ENCODE results near the gene PTH1R. TPM values are rescaled to one million over a fixed set of nuclear protein-coding genes. Genes with fewer than 3 reads are reported as not detected.

PTH1R gene
- total RNA-seq, 1 donor from 2014 or later, result not detected

DNA sequence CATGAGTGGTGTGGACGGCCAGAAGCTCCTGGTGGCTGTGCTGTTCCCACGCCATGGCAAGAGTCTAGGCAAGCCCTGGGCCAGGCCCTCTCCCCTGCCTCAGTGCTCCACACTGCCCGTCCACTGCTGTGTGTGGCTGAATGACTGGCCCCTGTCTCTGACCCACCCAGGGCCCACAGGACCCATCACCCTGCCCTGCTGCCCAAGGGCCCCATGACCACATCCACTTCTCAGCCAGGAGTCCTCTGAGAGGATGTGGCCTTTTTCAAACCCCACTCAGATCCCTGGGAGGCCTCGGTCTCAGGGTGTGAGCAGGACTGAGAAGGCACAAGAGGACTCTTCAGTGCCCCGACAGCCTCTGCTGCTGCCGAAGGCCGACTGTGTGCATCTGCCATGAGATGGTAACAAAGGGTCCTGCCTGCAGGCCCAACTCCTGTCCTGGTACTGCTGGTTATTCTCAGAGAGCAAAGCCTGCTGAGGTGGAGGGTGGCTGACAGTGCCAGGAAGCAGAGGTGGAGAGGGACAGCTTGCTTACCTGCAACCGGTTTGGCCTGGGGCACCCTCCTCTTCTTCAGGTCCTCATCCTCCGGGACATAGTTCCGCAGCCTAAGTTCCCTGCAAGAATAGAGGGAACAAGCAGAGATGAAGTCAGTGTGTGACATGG lies 47.5 kb downstream of the PTH1R start:
- H3K27ac ChIP-seq, result no peak overlapping the region
- H3K36me3 ChIP-seq, result peaks cover 2% of the 10 kb centered on the region
- no peaks in the 10 kb centered on the region for H3K9me3 ChIP-seq (ENCODE audit: low read depth)
- TF ChIP-seq, protein P1, sequence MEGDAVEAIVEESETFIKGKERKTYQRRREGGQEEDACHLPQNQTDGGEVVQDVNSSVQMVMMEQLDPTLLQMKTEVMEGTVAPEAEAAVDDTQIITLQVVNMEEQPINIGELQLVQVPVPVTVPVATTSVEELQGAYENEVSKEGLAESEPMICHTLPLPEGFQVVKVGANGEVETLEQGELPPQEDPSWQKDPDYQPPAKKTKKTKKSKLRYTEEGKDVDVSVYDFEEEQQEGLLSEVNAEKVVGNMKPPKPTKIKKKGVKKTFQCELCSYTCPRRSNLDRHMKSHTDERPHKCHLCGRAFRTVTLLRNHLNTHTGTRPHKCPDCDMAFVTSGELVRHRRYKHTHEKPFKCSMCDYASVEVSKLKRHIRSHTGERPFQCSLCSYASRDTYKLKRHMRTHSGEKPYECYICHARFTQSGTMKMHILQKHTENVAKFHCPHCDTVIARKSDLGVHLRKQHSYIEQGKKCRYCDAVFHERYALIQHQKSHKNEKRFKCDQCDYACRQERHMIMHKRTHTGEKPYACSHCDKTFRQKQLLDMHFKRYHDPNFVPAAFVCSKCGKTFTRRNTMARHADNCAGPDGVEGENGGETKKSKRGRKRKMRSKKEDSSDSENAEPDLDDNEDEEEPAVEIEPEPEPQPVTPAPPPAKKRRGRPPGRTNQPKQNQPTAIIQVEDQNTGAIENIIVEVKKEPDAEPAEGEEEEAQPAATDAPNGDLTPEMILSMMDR (IDR thresholded peaks at IDR 0.05), result no peak
- no peak for TF ChIP-seq EZH2 (IDR thresholded peaks at IDR 0.05)
- TF ChIP-seq EZH2phosphoT487 (IDR thresholded peaks at IDR 0.05), result no peak
- no peaks in the 10 kb centered on the region for H3K27me3 ChIP-seq
- no peak overlapping the region for H3K4me3 ChIP-seq
- H3K4me3 Mint-ChIP-seq, result no peak overlapping the region
- no peaks in the 10 kb centered on the region for H3K9me3 Mint-ChIP-seq
- H3K4me2 ChIP-seq, result no peak overlapping the region
- H3K27me3 Mint-ChIP-seq (ENCODE audit: insufficient read depth, low read depth), result peaks cover 4% of the 10 kb centered on the region
- no peaks in the 10 kb centered on the region for H3K4me1 Mint-ChIP-seq
- no peaks in the 10 kb centered on the region for H3F3A ChIP-seq (ENCODE audit: low read depth)
- peaks cover 21% of the 10 kb centered on the region for H3K79me2 ChIP-seq (ENCODE audit: low read depth)
- no peak for DNase-seq (ENCODE audit: low spot score)
- no peak overlapping the region for H3K9ac ChIP-seq
- peaks cover 33% of the 10 kb centered on the region for H3K36me3 Mint-ChIP-seq
- H3K4me1 ChIP-seq, result no peaks in the 10 kb centered on the region
- H3K27ac Mint-ChIP-seq, result no peak overlapping the region
- peaks cover 26% of the 10 kb centered on the region for H4K20me1 ChIP-seq (ENCODE audit: low read depth)
- no peak overlapping the region for H2AFZ ChIP-seq (replicated peaks)

DNA sequence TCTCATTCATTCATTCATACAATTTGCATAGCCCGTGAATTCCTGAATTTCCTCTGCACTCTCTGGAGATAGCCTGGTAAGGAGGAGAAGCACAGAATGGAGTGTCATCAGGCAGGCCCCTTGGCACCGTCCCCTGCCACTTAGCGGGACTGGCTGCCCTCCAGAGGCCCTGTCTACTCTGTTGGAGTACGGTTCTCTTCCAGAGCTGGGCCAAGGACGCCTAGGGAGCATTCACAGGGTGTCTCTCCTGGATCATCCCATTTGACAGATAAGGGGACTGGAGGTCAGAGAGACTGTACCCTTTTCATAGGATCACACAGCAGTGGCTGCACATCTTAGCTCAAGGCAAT lies 48.0 kb downstream of the PTH1R start:
- DNase-seq (ENCODE audit: low spot score), result no peak
- TF ChIP-seq EZH2phosphoT487 (IDR thresholded peaks at IDR 0.05) (no peak), EZH2 (IDR thresholded peaks at IDR 0.05) (no peak)
- TF ChIP-seq, protein P1 (IDR thresholded peaks at IDR 0.05), result no peak
- H3K27me3 Mint-ChIP-seq (ENCODE audit: insufficient read depth, low read depth), result peaks cover 4% of the 10 kb centered on the region
- H3K9me3 ChIP-seq (ENCODE audit: low read depth), result no peaks in the 10 kb centered on the region
- peaks cover 1% of the 10 kb centered on the region for H3K4me1 Mint-ChIP-seq
- H3K4me1 ChIP-seq, result no peaks in the 10 kb centered on the region
- H3K27ac ChIP-seq, result no peak overlapping the region
- no peaks in the 10 kb centered on the region for H3K36me3 ChIP-seq
- H3F3A ChIP-seq (ENCODE audit: low read depth), result no peaks in the 10 kb centered on the region
- peaks cover 32% of the 10 kb centered on the region for H4K20me1 ChIP-seq (ENCODE audit: low read depth)
- no peaks in the 10 kb centered on the region for H3K9me3 Mint-ChIP-seq
- H3K4me3 ChIP-seq, result no peak overlapping the region
- H2AFZ ChIP-seq (replicated peaks), result no peak overlapping the region
- H3K4me3 Mint-ChIP-seq, result no peak overlapping the region
- no peak overlapping the region for H3K27ac Mint-ChIP-seq
- no peak overlapping the region for H3K4me2 ChIP-seq
- H3K36me3 Mint-ChIP-seq, result peaks cover 32% of the 10 kb centered on the region
- H3K79me2 ChIP-seq (ENCODE audit: low read depth), result peaks cover 26% of the 10 kb centered on the region
- H3K9ac ChIP-seq, result no peak overlapping the region
- no peaks in the 10 kb centered on the region for H3K27me3 ChIP-seq

DNA sequence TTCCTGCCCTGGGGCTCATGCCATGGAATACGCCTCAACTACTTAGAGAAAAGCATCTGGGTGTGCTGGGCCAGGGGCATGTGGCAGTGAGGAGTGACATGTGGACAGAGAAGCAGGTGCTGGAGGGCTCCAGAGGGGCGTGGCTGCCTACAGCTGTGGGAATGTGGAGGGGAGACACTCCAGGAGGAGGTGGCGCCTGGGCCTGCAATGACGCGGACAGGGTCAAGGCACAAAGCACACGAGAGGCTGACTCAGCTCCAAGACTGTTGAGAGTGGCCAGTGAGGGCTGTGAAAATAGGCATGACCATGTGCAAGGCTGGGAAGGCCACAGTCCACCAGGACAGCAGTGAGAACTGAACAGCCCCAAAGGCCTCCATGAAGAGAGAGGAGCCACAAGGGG lies 48.5 kb downstream of the PTH1R start:
- H3K27ac Mint-ChIP-seq, result no peak overlapping the region
- Histone ChIP-seq H3K79me2 (ENCODE audit: low read depth) (peaks cover 31% of the 10 kb centered on the region), H3K9ac (no peak overlapping the region), H3K4me3 (no peak overlapping the region), H3F3A (ENCODE audit: low read depth) (no peaks in the 10 kb centered on the region), H3K36me3 (no peaks in the 10 kb centered on the region), H3K27me3 (no peaks in the 10 kb centered on the region), H3K4me2 (no peak overlapping the region), H3K9me3 (ENCODE audit: low read depth) (no peaks in the 10 kb centered on the region), H3K27ac (no peak overlapping the region), H3K4me1 (peaks cover 3% of the 10 kb centered on the region), H2AFZ (replicated peaks) (no peak overlapping the region), H4K20me1 (ENCODE audit: low read depth) (peaks cover 36% of the 10 kb centered on the region)
- H3K4me1 Mint-ChIP-seq, result peaks cover 6% of the 10 kb centered on the region
- H3K27me3 Mint-ChIP-seq (ENCODE audit: insufficient read depth, low read depth), result peaks cover 4% of the 10 kb centered on the region
- DNase-seq (ENCODE audit: low spot score), result no peak
- no peak overlapping the region for H3K4me3 Mint-ChIP-seq
- peaks cover 32% of the 10 kb centered on the region for H3K36me3 Mint-ChIP-seq
- H3K9me3 Mint-ChIP-seq, result no peaks in the 10 kb centered on the region
- TF ChIP-seq, protein P1 (IDR thresholded peaks at IDR 0.05), result no peak
- no peak for TF ChIP-seq EZH2 (IDR thresholded peaks at IDR 0.05)
- TF ChIP-seq EZH2phosphoT487 (IDR thresholded peaks at IDR 0.05), result no peak

All from neural progenitor cell (in vitro differentiated cells).